ENCODE data around the gene VPS51. TPM values are rescaled to one million over a fixed set of nuclear protein-coding genes. Genes with fewer than 3 reads are reported as not detected.

Gene VPS51
- total and polyA plus RNA-seq, 2 of the 13 experiments (the other 11 are each of a cell fraction or from before 2014, with no cell fraction given) = 76.3 to 90.6 TPM

DNA sequence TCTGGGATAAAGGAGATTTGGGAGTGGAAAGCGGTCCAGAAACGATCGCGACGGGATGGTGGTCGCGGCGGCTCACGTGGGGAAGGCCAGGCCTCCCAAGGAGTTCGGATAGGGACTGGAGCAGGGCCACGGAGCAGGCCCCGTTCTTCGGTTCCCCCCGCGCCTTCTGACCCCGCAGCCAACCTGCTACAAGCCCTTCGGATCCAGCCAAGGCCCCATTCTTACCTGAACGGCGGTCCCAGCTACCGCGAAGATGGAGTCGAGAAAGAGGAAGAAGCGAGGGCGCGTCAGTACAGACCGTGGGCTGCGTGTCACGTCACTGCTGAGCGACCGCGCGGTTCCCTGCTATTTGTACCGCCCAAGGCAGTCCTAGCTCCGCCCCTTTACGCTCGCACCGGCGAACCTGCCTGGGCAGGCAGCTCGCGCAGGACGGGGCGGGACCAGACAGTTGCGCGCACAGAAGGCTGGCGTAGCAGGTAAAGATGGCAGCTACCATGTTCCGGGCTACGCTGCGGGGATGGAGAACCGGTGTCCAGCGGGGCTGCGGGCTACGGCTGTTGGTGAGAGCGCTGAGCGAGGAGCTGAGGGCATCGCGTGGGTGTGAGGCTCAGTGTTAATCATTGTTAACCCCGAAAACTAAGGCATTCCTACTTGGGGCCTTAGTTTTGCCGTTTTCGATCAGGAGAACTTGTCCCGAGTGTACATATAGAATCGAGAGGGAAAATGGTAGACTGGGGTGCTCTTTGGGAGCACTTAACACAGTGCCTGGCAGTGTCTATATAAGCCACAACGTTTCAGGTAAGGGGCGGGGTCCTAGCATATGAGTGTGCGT, 26.1 kb downstream of the VPS51 start, which contains the start of the genes FAU and MRPL49 (continued):
- TF ChIP-seq, protein P1, sequence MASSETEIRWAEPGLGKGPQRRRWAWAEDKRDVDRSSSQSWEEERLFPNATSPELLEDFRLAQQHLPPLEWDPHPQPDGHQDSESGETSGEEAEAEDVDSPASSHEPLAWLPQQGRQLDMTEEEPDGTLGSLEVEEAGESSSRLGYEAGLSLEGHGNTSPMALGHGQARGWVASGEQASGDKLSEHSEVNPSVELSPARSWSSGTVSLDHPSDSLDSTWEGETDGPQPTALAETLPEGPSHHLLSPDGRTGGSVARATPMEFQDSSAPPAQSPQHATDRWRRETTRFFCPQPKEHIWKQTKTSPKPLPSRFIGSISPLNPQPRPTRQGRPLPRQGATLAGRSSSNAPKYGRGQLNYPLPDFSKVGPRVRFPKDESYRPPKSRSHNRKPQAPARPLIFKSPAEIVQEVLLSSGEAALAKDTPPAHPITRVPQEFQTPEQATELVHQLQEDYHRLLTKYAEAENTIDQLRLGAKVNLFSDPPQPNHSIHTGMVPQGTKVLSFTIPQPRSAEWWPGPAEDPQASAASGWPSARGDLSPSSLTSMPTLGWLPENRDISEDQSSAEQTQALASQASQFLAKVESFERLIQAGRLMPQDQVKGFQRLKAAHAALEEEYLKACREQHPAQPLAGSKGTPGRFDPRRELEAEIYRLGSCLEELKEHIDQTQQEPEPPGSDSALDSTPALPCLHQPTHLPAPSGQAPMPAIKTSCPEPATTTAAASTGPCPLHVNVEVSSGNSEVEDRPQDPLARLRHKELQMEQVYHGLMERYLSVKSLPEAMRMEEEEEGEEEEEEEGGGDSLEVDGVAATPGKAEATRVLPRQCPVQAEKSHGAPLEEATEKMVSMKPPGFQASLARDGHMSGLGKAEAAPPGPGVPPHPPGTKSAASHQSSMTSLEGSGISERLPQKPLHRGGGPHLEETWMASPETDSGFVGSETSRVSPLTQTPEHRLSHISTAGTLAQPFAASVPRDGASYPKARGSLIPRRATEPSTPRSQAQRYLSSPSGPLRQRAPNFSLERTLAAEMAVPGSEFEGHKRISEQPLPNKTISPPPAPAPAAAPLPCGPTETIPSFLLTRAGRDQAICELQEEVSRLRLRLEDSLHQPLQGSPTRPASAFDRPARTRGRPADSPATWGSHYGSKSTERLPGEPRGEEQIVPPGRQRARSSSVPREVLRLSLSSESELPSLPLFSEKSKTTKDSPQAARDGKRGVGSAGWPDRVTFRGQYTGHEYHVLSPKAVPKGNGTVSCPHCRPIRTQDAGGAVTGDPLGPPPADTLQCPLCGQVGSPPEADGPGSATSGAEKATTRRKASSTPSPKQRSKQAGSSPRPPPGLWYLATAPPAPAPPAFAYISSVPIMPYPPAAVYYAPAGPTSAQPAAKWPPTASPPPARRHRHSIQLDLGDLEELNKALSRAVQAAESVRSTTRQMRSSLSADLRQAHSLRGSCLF (CRISPR knock-in tag; IDR thresholded peaks at IDR 0.05; ENCODE audit: borderline replicate concordance) = no peak
- TF ChIP-seq HDAC1 (CRISPR knock-in tag; IDR thresholded peaks at IDR 0.05) (peak; percentile 89), ZNF12 (CRISPR knock-in tag; IDR thresholded peaks at IDR 0.05) (0 out of 2 replicates have a peak, but pooled peaks have one; percentile 23), ZMAT3 (CRISPR knock-in tag; conservative IDR thresholded peaks at IDR 0.05) (peak; percentile 73), CC2D1A (CRISPR knock-in tag; IDR thresholded peaks at IDR 0.05) (no peak), LCORL (IDR thresholded peaks at IDR 0.05) (no peak), LCORL (CRISPR knock-in tag; IDR thresholded peaks at IDR 0.05) (0 out of 2 replicates have a peak, but pooled peaks have one; percentile 21), SSRP1 (CRISPR knock-in tag; IDR thresholded peaks at IDR 0.05) (peak; percentile 66; the same call in 1 of the 2 replicates), PCBP2 (optimal IDR thresholded peaks at IDR 0.05; ENCODE audit: low read depth, low read length, poor library complexity, severe bottlenecking) (no peak), ZC3H4 (CRISPR knock-in tag; IDR thresholded peaks at IDR 0.05; ENCODE audit: borderline replicate concordance) (no peak), MTA3 (CRISPR knock-in tag; IDR thresholded peaks at IDR 0.05) (no peak), SPEN (CRISPR knock-in tag; IDR thresholded peaks at IDR 0.05; ENCODE audit: low read depth) (peak; percentile 95)
- TF ChIP-seq, protein P2, sequence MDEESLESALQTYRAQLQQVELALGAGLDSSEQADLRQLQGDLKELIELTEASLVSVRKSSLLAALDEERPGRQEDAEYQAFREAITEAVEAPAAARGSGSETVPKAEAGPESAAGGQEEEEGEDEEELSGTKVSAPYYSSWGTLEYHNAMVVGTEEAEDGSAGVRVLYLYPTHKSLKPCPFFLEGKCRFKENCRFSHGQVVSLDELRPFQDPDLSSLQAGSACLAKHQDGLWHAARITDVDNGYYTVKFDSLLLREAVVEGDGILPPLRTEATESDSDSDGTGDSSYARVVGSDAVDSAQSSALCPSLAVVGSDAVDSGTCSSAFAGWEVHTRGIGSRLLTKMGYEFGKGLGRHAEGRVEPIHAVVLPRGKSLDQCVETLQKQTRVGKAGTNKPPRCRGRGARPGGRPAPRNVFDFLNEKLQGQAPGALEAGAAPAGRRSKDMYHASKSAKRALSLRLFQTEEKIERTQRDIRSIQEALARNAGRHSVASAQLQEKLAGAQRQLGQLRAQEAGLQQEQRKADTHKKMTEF (CRISPR knock-in tag; IDR thresholded peaks at IDR 0.05) = peak; percentile 63; the same call in 1 of the 2 replicates
- TF ChIP-seq, protein P3, sequence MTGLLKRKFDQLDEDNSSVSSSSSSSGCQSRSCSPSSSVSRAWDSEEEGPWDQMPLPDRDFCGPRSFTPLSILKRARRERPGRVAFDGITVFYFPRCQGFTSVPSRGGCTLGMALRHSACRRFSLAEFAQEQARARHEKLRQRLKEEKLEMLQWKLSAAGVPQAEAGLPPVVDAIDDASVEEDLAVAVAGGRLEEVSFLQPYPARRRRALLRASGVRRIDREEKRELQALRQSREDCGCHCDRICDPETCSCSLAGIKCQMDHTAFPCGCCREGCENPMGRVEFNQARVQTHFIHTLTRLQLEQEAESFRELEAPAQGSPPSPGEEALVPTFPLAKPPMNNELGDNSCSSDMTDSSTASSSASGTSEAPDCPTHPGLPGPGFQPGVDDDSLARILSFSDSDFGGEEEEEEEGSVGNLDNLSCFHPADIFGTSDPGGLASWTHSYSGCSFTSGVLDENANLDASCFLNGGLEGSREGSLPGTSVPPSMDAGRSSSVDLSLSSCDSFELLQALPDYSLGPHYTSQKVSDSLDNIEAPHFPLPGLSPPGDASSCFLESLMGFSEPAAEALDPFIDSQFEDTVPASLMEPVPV (CRISPR knock-in tag; IDR thresholded peaks at IDR 0.05) = no peak; the same call in 1 of the 2 replicates
- TF ChIP-seq, protein P4, sequence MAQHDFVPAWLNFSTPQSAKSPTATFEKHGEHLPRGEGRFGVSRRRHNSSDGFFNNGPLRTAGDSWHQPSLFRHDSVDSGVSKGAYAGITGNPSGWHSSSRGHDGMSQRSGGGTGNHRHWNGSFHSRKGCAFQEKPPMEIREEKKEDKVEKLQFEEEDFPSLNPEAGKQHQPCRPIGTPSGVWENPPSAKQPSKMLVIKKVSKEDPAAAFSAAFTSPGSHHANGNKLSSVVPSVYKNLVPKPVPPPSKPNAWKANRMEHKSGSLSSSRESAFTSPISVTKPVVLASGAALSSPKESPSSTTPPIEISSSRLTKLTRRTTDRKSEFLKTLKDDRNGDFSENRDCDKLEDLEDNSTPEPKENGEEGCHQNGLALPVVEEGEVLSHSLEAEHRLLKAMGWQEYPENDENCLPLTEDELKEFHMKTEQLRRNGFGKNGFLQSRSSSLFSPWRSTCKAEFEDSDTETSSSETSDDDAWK (CRISPR knock-in tag; IDR thresholded peaks at IDR 0.05) = no peak
- TF ChIP-seq, protein P5, sequence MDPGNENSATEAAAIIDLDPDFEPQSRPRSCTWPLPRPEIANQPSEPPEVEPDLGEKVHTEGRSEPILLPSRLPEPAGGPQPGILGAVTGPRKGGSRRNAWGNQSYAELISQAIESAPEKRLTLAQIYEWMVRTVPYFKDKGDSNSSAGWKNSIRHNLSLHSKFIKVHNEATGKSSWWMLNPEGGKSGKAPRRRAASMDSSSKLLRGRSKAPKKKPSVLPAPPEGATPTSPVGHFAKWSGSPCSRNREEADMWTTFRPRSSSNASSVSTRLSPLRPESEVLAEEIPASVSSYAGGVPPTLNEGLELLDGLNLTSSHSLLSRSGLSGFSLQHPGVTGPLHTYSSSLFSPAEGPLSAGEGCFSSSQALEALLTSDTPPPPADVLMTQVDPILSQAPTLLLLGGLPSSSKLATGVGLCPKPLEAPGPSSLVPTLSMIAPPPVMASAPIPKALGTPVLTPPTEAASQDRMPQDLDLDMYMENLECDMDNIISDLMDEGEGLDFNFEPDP (CRISPR knock-in tag; conservative IDR thresholded peaks at IDR 0.05) = 0 out of 2 replicates have a peak, but pooled peaks have one; percentile 19
- TF ChIP-seq, protein P6, sequence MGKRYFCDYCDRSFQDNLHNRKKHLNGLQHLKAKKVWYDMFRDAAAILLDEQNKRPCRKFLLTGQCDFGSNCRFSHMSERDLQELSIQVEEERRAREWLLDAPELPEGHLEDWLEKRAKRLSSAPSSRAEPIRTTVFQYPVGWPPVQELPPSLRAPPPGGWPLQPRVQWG (CRISPR knock-in tag; IDR thresholded peaks at IDR 0.05; ENCODE audit: borderline replicate concordance, low read depth) = peak; percentile 85; the same call in 1 of the 2 replicates
